Measurements from ENCODE around the gene SPAG16.
A peak's percentile ranks its signal among the peaks of the same experiment; 100 is the strongest.

The SPAG16 gene

DNA sequence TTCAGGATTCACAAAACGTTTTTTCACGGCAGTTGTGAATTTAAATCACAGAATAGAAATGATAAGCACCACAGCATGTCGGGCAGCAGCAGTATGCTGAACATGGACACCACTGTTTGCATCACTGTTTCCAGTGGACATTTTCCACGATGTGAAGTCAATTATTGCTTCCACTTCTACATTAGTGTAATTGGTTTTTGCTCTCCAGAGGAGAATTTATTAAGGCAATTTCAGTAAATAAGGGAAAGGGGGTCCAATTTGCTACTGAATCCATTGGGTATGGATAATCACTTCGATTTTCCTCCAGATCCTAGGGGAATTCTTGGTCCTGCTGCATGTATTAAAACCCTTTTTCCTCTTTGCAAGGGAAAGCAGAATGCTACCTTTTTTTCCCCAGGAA lies 1096.4 kb downstream of the SPAG16 start:
- DNase-seq (ENCODE audit: low read depth): no peak

DNA sequence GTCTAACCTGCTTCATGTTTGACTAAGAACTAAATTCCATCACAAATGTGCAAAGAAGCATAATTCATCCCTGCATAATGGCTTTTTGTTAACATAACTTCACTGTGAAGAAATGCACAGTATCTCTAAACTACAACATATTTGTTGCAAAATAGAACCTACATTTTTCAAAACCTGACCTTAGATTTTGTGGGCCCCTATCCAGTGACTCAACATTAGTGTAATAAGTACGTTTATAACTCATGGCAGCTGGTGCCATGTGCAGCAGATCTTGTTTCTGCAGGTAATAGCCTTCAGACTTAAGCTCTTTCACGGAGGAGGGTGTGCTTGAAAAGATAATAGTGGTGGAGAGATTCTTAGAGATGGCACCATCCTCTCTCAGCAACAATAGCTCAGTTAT lies 1098.0 kb downstream of the SPAG16 start:
- DNase-seq (ENCODE audit: low read depth): no peak

DNA sequence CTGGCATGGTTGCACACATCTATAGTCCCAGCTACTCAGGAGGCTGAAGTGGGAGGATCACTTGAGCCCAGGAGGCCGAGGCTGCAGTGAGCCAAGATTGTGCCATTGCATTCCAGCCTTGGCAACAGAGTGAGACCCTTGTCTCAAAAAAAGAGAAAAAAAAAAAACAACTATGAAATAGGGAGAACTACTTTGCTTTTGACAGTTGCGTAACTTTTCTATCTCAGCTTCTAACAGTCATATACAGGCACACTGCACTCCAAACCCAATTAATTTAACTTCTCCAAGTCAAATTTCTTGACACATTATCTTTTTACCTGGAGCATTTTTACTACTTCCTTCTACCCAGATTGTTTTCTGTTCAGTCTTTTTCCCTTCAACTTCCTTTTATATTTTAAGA lies 1102.5 kb downstream of the SPAG16 start:
- no peak for DNase-seq (ENCODE audit: low read depth)

GRCh38 chr2:214389334-214389733 lies 1105.1 kb downstream of the SPAG16 start:
- DNase-seq (ENCODE audit: low read depth): no peak

- DNase-seq (ENCODE audit: low read depth): no peak
These were observed 1109.5 kb downstream of the SPAG16 start for GRCh38 chr2:214393796-214394195.

DNA sequence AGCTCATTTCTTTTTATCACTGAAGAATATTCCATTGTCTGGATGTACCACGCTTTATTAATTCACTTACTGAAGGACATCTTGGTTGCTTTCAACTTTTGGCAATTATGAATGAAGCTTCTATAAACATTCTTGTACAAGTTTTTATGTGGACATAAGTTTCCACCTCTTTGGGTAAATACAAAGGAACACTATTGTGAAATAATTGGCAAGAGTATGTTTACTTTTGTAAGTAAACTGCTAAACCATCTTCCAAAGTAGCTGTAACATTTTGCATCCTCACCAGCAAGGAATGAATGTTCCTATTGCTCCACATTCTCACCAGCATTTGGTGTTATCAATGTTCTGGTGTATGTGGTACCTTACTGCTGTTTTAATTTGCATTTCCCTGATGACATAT lies 1110.8 kb downstream of the SPAG16 start:
- DNase-seq (ENCODE audit: low read depth): peak; percentile 11

- DNase-seq (ENCODE audit: low read depth): peak; percentile 19
These were observed 1117.3 kb downstream of the SPAG16 start for GRCh38 chr2:214401580-214401979.

GRCh38 chr2:214410128-214410775 lies 1126.0 kb downstream of the SPAG16 start:
- no peak for DNase-seq (ENCODE audit: low read depth)

DNA sequence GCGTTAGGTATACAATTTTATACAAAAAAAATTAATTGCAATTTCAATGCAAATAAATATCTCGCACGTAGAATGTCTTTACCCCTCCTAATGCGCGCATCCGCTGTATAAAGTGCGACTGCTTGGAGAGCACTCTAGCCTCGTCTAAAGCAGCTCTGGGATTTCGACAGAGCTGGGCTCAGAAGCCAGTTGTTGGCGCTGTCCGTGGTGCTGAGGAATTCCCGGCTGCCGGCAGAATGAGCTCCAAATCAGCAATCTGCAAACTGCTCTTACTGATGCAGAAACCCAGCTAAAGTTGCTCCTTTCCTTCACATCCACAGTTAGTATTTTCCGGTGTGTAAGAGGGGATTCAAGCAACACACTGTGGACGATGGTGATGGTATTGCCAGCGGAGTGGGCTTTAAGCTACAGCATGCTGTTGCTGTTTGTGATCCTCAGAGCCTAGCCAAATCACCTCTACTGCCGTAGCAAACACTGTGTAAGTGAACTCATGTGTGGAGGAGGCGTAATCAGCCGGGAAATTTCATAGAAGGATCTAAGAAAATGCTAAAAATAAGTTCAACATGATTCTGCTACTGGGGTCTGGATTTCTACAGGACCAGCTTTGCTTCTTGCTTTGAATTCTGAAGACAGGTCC lies 1126.8 kb downstream of the SPAG16 start, which contains the start of gene VWC2L:
TSS of gene VWC2L (plus strand) at position 137 of the 637 bp plus-strand sequence. CDS start 3,140 bp downstream, outside the sequence.
- peak; percentile 80 for DNase-seq (ENCODE audit: low read depth)

DNA sequence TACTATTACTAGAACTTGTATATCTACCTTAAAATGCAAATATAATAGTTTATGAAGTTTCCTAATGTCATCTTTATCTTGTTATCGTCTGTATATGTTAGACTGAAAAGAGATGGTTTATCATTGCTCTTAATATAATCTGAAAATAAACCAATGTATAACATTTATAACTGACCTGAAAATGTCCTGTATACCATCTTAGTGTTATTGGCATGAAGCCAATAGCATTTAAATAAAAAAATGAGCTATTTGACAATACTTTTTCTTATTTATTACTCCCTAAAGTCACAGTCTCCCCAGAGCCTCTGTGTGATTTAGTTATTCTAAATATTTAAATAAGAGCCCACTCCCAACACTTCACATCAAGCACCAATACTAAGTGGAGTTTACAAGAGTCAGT lies 1128.4 kb downstream of the SPAG16 start:
- no peak for DNase-seq (ENCODE audit: low read depth)

- no peak for DNase-seq (ENCODE audit: low read depth)
These were observed 1152.2 kb downstream of the SPAG16 start for GRCh38 chr2:214436470-214436869.

DNA sequence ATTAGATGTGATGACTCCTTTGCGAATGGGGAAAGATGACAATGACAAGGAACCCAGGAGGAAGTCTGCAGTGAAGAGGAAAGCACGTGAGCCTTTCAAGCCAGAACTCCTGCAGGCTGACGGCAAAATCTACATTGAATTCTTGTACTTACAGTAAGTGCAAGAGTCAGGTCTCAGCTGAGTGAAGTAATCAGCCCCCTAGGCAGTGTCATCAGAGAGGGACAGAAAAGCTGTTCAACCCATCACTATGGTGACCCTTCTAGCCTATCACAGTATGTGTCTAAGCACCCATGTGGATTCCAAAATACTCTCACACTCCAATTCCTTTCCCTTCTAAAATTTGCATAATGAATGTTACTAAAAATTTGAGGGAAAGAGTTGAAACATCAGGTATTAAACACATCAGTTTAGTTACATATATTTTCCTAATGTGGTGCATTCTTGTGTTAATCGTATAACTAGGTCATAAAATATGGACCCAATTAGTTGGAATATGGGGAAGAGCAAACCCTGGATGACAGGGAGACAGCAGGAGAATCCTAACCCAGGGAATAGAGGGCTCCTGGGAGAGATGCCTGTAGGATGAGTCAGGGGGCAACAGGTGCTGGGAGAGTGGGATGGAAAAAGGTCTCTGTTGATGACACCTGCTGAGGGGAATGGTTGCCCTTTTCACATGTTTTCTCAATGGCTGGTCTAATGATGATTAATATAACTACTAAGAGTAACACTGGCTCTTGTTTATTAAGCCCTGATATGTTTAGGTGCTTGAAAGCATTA lies 1166.0 kb downstream of the SPAG16 start:
- no peak for DNase-seq (ENCODE audit: low read depth)

DNA sequence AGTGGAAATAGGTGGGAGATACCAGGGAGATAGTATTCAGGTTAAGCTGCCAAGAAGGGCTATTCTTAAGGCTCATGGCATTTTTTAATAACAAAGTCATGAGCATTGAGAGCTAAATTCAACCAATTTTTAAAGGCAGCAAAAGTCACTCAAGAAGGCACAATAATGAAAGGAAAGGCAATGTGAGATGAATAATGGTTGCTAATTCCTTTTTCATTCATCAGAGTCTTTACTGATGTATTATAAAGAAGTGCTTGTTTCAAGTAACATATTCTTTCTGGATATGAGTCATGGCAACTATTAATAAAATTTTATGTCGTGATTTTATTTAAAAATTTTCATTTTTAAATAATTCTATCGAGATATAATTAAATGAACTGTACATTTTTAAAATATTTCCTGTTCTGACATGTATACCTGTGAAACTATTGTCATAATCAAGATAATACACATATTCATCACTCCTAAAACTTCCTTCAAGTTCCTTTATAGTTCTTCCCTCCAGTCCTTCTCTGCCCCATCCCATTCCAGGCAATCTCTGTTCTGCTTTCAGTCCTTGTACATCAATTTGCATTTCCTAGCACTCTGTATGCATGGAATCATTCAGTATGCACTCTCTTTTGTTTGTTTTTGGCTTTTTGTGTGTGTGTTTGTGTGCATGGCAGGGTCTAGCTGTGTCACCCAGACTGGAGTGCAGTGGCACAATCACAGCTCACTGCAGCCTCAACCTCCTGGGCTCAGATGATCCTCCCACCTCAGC lies 1167.4 kb downstream of the SPAG16 start:
- DNase-seq (ENCODE audit: low read depth): no peak

Data from iris pigment epithelial cell (primary cell).